Pancreas (tissue), 10 donors: Measurements from ENCODE around the gene MRPL28. TPM values are rescaled to one million over a fixed set of nuclear protein-coding genes. Genes with fewer than 3 reads are reported as not detected.
"Not testable (repeated sequence)": the region's sequence is repeated elsewhere in the genome, so short reads cannot be mapped to it uniquely, and the experiment has no call there.

Experiments used
- ATAC-seq, 4 donors: fragments of 200-7000 bp; cut with Tn5 transposase; one replicate each; pipeline versions ENCODE4 v1.8.0 to v1.9.1; 2020; ENCODE audit warnings: mild to moderate bottlenecking in 4 of 4, moderate library complexity in 4 of 4
- DNase-seq, 6 donors: peaks; one replicate each; pipeline ENCODE4 v3.0.0-alpha.2; 2020
- FAIRE-seq: peaks from 2 replicates; lab custom pipeline; 2012; peaks lifted over from hg19 to GRCh38; lab: Jason Lieb, UNC
- H3K27ac ChIP-seq, 4 donors: fragments of 200-600 bp; sonication (generic); 1 replicate in 3 of 4; 2 replicates in 1 of 4; pipeline versions ENCODE4 v1.5.0 to v1.8.0; 2020
- H3K27me3 ChIP-seq, 4 donors: fragments of 200-600 bp; one replicate each; pipeline ENCODE4 v1.8.0; 2021
- H3K36me3 ChIP-seq, 3 donors: fragments of 200-600 bp; sonication (generic) in 1 of 3; one replicate each; pipeline versions ENCODE4 v1.5.0 to v1.8.0; 2020 to 2021
- H3K4me1 ChIP-seq, 3 donors: fragments of 200-600 bp; one replicate each; pipeline ENCODE4 v1.8.0; 2021
- H3K4me3 ChIP-seq, 4 donors: fragments of 200-600 bp; sonication (generic) in 2 of 4; one replicate each; pipeline versions ENCODE4 v1.5.0 to v1.8.0; 2020 to 2021
- H3K9me3 ChIP-seq, 4 donors: fragments of 200-600 bp; one replicate each; pipeline ENCODE4 v1.8.0; 2021
- CTCF ChIP-seq, 4 donors: fragments of 200-600 bp; sonication (generic) in 3 of 4; IDR thresholded peaks; one replicate each; pipeline versions ENCODE4 v1.5.0 to v1.8.0; 2021; ENCODE audit warnings: antibody characterized with exemption in 4 of 4
- WGBS, 2 donors: extraction: QIAGEN DNeasy Blood & Tissue Kit; methylation state at CpG; one replicate each; pipeline ENCODE4 v1.1.7; 2013; 5-methylcytosine and 5-hydroxymethylcytosine counted together
- intact Hi-C, 3 donors: fragments of 100-400 bp; cut with DNase I; formaldehyde crosslinking; loops; one replicate each; pipeline versions ENCODE4 v1.11.1 to v1.14.2; 2022
- polyA plus RNA-seq, 2 donors: library from polyadenylated mRNA; stranded (reverse); fragments of 200-250 nt; gene quantifications; one replicate each; pipeline ENCODE4 v1.2.3, GENCODE V29; 2013
- total RNA-seq, 6 donors: library from RNA; stranded (reverse); fragmentation: NEBNext Ultra II Directional in 4 of 6; extraction: Animal tissue kit (Norgen Biotek cat#: 25700) in 4 of 6; gene quantifications; one replicate each; pipeline versions ENCODE4 v1.2.1 to v1.2.4, GENCODE V29; 2021 to 2023
- donor health status: healthy with polysubstance abuse.
- donor health status: DM: no; HTN: no; CAD: no; lungs with moderate emphysema.
- donor health status: DM: no; HTN: no; CAD: no.
- donor health status: control.
- donor health status: control.
- donor health status: Bipolar disorder and iron deficiency.
- donor health status: DM: yes; HTN: yes; CAD: no.
- donor health status: DM: no; HTN: no; CAD: no.
- donor health status: DM: no; HTN: no; CAD: no.
- donor health status: DM: yes; HTN: yes; CAD: no.

MRPL28 gene
- total and polyA plus RNA-seq, 8 donors = 9.2 to 65.4 (median 20.5) TPM

GRCh38 chr16:349211-349610, 21.1 kb downstream of the MRPL28 start:
- FAIRE-seq (no peak), ATAC-seq (no peak), DNase-seq (no peak)
- no peaks in the 10 kb centered on the region for H3K27me3 ChIP-seq
- H3K4me3 ChIP-seq = no peak overlapping the region
- 87 to 91% methylated on average over 7 of the region's 7 CpGs for WGBS, 2 donors
- TF ChIP-seq CTCF (IDR thresholded peaks at IDR 0.05) = no peak
- H3K9me3 ChIP-seq = no peaks in the 10 kb centered on the region
- H3K27ac ChIP-seq = no peak overlapping the region
- peaks cover 0 to 6% (median 4%) of the 10 kb centered on the region in 3 donors for H3K4me1 ChIP-seq
- H3K36me3 ChIP-seq = no peaks in the 10 kb centered on the region
- intact Hi-C loops = loop anchor here in 2 of 3 donors (5.0 to 10.0 kb wide), 2 partner anchors 102 to 104 kb away; no protein-coding TSS in a partner anchor

GRCh38 chr16:348495-348894, 21.8 kb downstream of the MRPL28 start:
- 93 to 94% methylated on average over 10 of the region's 10 CpGs for WGBS, 2 donors
- FAIRE-seq, H3K4me1 ChIP-seq, DNase-seq, H3K27ac ChIP-seq, H3K4me3 ChIP-seq, ATAC-seq, H3K9me3 ChIP-seq, H3K27me3 ChIP-seq, H3K36me3 ChIP-seq: not testable (repeated sequence)
- intact Hi-C loops = loop anchor here in 2 of 3 donors (5.0 to 10.0 kb wide), 2 partner anchors 101 to 104 kb away; no protein-coding TSS in a partner anchor

GRCh38 chr16:347203-347602, 23.1 kb downstream of the MRPL28 start:
- intact Hi-C loops = loop anchor here in 2 of 3 donors (5.0 to 10.0 kb wide), 2 partner anchors 100 to 102 kb away; no protein-coding TSS in a partner anchor
- FAIRE-seq = no peak
- Histone ChIP-seq H3K9me3 (no peaks in the 10 kb centered on the region), H3K4me1 (peaks cover 0 to 6% (median 4%) of the 10 kb centered on the region in 3 donors), H3K27ac (no peak overlapping the region), H3K27me3 (no peaks in the 10 kb centered on the region), H3K4me3 (no peak overlapping the region), H3K36me3 (no peaks in the 10 kb centered on the region)
- no peak for DNase-seq
- WGBS, 2 donors = 92 to 96% methylated on average over 6 of the region's 6 CpGs
- TF ChIP-seq CTCF (IDR thresholded peaks at IDR 0.05) = no peak
- ATAC-seq = no peak

DNA sequence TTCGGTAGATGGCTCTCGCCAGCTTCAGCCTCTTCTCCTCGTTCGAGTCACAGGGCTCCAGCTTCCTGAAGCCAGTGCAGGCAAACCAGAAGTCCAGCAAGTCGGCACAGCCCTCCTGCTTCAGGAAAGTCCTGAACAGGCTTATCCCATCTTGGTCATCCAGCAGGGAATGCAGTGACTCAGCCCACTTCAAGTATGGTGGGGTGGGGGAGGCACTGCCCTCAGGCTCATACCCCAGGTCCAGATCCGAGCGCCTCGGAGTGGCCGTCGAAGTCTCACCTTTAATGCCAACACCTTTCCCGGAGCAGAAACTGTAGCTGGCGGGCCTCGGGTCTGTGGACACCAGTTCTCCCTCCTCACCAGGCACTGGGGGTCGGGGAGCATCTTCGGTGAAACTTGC, 23.8 kb downstream of the MRPL28 start:
- intact Hi-C loops = loop anchor here in 2 of 3 donors (5.0 to 10.0 kb wide), 2 partner anchors 99 to 102 kb away; no protein-coding TSS in a partner anchor
- no peaks in the 10 kb centered on the region for H3K9me3 ChIP-seq
- FAIRE-seq (no peak), DNase-seq (peak in 1 of 6 donors; percentile 12), ATAC-seq (no peak)
- H3K36me3 ChIP-seq = no peaks in the 10 kb centered on the region
- H3K27ac ChIP-seq = no peak overlapping the region
- 87% methylated on average over 15 of the region's 15 CpGs for WGBS, 2 donors
- TF ChIP-seq CTCF (IDR thresholded peaks at IDR 0.05) = no peak
- no peaks in the 10 kb centered on the region for H3K27me3 ChIP-seq
- H3K4me3 ChIP-seq = no peak overlapping the region
- H3K4me1 ChIP-seq = peaks cover 0 to 6% (median 4%) of the 10 kb centered on the region in 3 donors

DNA sequence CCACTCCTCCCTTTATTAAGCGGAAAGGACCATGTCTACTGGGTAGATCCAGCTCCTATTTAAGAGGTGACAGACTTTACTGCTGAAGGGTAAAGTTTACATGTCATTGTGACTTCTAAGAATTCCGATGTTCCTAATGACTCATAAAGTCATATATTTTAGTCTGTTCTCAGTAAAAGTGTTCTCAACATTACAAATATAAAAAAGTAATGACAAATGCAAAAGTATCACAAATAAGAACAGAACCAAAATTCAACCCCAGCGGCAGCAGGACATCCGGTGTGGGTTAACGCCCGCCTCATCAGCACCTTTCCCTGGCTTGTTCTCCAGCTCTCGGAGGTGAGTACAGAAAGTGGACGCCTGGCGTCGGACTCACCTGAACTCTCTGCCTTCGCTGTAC, 24.6 kb downstream of the MRPL28 start:
- no peak for FAIRE-seq

More for the DNA sequence above, 24.6 kb downstream of the MRPL28 start:
- Histone ChIP-seq H3K27ac (no peak overlapping the region), H3K9me3 (no peaks in the 10 kb centered on the region), H3K4me3 (no peak overlapping the region), H3K4me1 (no peaks in the 10 kb centered on the region), H3K36me3 (no peaks in the 10 kb centered on the region), H3K27me3 (no peaks in the 10 kb centered on the region)
- 95% methylated on average over 11 of the region's 11 CpGs for WGBS, 2 donors
- TF ChIP-seq CTCF (IDR thresholded peaks at IDR 0.05) = no peak
- ATAC-seq (no peak), DNase-seq (no peak)
- intact Hi-C loops = loop anchor here in 2 of 3 donors (5.0 to 10.0 kb wide), 2 partner anchors 98 to 101 kb away; no protein-coding TSS in a partner anchor
